NCI-H82 (cell line): ENCODE data around the gene ZNF814.
"Not testable (repeated sequence)": the region's sequence is repeated elsewhere in the genome, so short reads cannot be mapped to it uniquely, and the experiment has no call there.

ENCODE experiments used
- DNase-seq: peaks from one replicate; lab custom pipeline; 2025; lab: John Stamatoyannopoulos, UW

The ZNF814 gene

DNA sequence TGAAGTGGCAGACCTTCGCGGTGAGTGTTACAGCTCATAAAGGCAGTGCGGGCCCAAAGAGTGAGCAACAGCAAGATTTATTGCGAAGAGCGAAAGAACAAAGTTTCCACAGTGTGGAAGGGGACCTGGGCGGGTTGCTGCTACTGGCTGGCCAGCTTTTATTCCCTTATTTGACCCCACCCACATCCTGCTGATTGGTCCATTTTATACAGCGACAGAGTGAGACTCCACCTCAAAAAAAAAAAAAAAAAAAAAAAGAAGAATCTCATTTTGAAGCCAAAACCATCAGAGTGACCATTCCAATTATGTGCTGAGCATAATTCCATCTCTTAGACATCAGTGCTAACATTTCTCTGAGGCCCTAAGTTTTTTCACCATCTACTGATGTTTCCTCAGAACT, 72.2 kb downstream of the ZNF814 start:
- DNase-seq = no peak

DNA sequence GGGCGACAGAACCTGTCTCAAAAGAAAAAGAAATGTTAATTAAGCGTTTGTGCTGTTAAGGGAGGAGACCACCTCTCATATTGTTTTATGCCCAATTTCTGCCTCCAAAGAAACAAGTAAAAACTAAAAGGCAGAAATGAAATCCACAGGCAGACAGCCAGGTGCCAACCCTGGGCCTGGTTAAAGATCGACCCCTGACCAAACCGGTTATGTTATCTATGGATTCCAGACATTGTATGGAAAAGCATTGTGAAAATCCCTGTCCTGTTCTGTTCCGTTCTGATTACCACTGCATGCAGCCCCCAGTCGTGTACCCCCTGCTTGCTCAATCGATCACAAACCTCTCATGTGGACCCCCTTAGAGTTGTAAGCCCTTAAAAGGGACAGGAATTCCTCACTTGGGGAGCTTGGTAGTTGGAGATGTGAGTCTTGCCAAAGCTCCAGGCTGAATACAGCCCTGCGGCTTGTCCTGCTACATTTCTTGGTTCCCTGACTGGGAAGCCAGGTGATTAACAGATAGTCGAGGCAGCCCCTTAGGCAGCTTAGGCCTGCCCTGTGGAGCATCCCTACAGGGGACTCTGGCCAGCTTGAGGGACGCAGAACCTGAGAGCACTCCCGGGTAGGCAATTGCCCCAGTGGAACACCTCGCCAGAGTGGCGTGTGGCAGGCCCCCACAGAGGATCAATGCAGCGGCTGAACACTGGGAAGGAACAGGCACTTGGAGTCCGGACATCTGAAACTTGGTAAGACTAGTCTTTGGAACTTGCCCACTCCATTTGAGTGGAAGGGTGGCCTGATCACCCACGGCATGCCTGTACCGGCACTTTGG, 73.4 kb downstream of the ZNF814 start:
- no peak for DNase-seq

- peak; percentile 97 for DNase-seq
Observed at GRCh38 chr19:57814505-57815246, 74.2 kb downstream of the ZNF814 start, which contains the start of gene ZNF552. Gene ZNF552 (minus strand): TSS chr19:57814913. CDS start chr19:57814743, 170 bp downstream.

- DNase-seq = peak; percentile 14
Observed at GRCh38 chr19:57813919-57814504, 74.8 kb downstream of the ZNF814 start.

DNA sequence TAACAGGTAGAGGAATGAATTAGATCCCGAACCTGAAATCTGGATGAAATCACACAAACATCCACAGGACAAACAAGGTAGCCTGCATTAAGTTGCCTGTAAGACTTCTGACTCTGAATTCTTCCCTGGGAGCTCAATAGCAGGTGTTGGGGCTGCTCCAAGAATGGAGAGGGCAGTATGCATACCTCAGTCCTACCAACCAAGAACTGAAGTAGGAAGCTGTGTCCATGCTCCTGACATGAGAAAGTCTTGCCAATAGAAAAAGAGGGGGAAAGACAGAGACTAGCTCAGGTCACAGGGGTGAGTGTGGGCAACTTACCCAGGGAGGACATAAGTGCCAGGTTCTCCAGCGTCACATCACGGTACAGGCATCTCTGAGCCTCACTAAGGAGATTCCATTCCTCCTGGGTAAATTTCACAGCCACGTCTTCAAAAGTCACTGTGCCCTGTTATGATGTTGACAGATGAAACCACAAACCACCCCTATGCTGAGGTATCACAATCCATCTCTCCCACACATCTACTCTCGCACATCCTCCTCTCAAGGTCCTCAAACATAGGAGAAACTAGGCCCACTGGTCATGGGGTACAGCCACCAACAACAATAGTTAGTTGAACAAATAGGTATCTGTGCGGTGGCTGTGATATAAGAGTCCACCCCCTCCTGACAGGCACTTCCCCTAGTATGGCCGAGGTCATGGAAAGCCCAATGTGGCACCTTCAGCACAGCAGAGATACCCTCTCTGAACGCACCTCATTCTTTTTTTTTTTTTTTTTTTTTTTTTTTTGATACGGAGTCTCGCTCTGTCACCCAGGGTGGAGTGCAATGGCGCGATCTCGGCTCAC, 75.6 kb downstream of the ZNF814 start:
- not testable (repeated sequence) for DNase-seq

- DNase-seq = no peak
Observed at GRCh38 chr19:57812226-57812625, 76.6 kb downstream of the ZNF814 start.

DNA sequence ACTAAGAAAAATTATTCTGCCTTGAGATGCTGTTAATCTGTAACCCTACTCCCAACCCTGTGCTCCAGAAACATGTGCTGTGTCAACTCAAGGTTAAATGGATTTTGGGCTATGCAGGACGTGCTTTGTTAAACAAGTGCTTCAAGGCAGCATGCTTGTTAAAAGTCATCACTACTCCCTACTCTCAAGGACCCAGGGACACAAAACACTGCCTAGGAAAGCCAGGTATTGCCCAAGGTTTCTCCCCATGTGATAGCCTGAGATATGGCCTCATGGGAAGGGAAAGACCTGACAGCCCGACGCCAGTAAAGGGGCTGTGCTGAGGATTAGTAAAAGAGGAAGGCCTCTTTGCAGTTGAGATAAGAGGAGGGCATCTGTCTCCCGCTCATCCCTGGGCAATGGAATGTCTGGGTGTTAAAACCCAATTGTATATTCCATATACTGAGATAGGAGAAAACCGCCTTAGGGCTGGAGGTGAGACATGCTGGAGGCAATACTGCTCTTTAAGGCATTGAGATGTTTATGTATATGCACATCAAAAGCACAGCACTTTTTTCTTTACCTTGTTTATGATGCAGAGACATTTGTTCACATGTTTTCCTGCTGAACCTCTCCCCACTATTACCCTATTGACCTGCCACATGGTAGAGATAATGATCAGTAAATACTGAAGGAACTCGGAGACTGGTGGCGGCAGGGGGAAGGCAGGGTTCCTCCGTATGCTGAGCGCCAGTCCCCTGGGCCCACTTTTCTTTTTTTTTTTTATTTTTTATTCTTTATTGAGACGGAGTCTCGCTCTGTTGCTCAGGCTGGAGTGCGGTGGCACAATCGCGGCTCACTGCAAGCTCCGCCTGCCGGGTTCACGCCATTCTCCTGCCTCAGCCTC, 78.2 kb downstream of the ZNF814 start:
- peak; percentile 77 for DNase-seq

DNA sequence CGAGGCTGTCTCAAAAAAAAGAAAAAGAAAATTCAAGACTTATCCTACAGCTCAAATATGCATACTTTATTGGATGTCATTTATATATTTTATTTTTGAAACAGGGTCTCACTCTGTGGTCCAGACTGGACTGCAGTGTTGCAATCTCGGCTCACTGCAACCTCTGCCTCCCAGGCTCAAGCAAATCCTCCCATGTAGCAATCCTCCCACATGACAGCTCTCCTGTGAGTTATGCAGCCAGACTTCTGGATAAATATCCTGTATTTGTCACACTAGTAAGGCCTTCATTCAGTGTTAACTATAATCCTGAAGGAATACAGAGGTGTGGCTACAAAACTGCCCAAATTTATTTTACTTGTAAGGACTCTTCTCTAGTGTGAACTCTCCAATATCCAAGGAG, 81.3 kb downstream of the ZNF814 start:
- DNase-seq = no peak

DNA sequence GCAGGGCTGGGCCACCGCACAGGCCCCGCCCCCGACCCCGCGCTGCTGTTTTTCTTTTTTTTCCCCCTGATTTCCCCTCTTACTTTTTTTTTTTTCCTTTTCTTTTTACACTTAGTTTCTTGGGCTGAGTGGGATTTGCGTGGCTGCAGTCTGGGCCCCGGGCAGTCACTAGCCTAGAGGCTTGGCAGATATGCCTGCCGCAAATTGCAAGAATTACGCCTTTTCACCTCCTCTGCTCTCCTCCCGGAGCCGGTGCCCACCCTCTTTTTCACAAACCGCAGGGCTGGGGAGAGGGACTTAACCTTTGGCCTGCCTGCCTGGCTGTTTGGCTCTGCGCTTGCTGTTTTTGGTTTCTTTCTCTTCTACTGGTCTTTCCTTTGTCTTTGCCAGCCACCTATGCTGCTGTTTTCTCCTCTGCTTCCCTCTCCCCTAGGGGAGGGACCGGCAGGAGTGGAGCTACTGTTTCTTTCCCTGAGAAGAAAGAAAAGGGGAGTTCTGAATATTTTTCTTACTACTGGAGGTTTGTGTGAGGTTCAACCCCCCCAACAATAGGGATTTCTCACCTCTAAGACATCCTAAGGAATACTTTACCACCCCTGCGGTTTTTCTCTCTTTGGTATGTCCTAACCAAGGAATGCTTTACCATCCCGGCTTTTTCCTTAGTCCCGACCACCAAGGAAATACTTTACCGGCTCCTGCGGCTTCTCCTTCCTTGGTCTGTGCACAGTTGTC, 85.1 kb downstream of the ZNF814 start:
- DNase-seq = no peak

- no peak for DNase-seq
Observed at GRCh38 chr19:57803265-57803593, 85.6 kb downstream of the ZNF814 start.

- no peak for DNase-seq
Observed at GRCh38 chr19:57802269-57802668, 86.6 kb downstream of the ZNF814 start.

- peak; percentile 90 for DNase-seq
Observed at GRCh38 chr19:57800696-57801095, 88.1 kb downstream of the ZNF814 start.
